ENCODE data around the gene STAMBP.

Gene STAMBP

DNA sequence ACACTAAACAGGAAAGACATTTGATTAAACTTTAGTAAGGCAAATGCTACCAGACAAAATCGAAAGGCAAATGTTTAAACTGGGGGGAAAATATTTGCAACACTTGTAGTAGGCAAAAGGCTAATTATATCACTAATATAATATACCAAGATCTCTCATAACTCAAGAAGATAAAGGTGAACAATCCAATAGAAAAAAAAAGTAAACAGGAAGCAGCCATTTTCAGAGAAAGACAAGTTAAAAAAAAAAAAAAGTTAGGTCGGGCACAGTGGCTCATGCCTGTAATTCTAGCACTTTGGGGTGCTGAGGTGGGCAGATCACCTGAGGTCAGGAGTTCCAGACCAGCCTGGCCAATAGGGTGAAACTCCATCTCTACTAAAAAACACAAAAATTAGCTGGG lies 59.6 kb downstream of the STAMBP start:
- no peak overlapping the region for H3K4me3 ChIP-seq
- no peak overlapping the region for H3K27ac ChIP-seq
- TF ChIP-seq, protein P1, sequence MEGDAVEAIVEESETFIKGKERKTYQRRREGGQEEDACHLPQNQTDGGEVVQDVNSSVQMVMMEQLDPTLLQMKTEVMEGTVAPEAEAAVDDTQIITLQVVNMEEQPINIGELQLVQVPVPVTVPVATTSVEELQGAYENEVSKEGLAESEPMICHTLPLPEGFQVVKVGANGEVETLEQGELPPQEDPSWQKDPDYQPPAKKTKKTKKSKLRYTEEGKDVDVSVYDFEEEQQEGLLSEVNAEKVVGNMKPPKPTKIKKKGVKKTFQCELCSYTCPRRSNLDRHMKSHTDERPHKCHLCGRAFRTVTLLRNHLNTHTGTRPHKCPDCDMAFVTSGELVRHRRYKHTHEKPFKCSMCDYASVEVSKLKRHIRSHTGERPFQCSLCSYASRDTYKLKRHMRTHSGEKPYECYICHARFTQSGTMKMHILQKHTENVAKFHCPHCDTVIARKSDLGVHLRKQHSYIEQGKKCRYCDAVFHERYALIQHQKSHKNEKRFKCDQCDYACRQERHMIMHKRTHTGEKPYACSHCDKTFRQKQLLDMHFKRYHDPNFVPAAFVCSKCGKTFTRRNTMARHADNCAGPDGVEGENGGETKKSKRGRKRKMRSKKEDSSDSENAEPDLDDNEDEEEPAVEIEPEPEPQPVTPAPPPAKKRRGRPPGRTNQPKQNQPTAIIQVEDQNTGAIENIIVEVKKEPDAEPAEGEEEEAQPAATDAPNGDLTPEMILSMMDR (IDR thresholded peaks at IDR 0.05): no peak
- no peak for DNase-seq (ENCODE audit: low spot score)

- no peak overlapping the region for H3K4me3 ChIP-seq
- no peak overlapping the region for H3K27ac ChIP-seq
- no peak for DNase-seq (ENCODE audit: low spot score)
- TF ChIP-seq, protein P1 (IDR thresholded peaks at IDR 0.05): no peak
Measured at GRCh38 chr2:73889206-73889605, 60.4 kb downstream of the STAMBP start.

GRCh38 chr2:73890301-73891092 lies 61.7 kb downstream of the STAMBP start:
- no peak overlapping the region for H3K4me3 ChIP-seq
- H3K27ac ChIP-seq: peak overlapping the region; percentile 86 to 88
- no peak for DNase-seq (ENCODE audit: low spot score)
- TF ChIP-seq, protein P1 (IDR thresholded peaks at IDR 0.05): no peak

- Histone ChIP-seq H3K4me3 (no peak overlapping the region), H3K27ac (peak overlapping the region; percentile 86 to 88)
- DNase-seq (ENCODE audit: low spot score): no peak
- TF ChIP-seq, protein P1 (IDR thresholded peaks at IDR 0.05): no peak
Measured at GRCh38 chr2:73891276-73891901, 62.6 kb downstream of the STAMBP start.

GRCh38 chr2:73892631-73893329 lies 64.0 kb downstream of the STAMBP start, which contains the start of gene ACTG2:
Gene ACTG2 (plus strand): TSS chr2:73893008. CDS start chr2:73901312, 8,304 bp downstream.
- TF ChIP-seq, protein P1 (IDR thresholded peaks at IDR 0.05): no peak
- Histone ChIP-seq H3K27ac (peak within 1 kb of the TSS; percentile 86 to 88), H3K4me3 (peak within 1 kb of the TSS; percentile 60)
- DNase-seq (ENCODE audit: low spot score): peak; percentile 83

DNA sequence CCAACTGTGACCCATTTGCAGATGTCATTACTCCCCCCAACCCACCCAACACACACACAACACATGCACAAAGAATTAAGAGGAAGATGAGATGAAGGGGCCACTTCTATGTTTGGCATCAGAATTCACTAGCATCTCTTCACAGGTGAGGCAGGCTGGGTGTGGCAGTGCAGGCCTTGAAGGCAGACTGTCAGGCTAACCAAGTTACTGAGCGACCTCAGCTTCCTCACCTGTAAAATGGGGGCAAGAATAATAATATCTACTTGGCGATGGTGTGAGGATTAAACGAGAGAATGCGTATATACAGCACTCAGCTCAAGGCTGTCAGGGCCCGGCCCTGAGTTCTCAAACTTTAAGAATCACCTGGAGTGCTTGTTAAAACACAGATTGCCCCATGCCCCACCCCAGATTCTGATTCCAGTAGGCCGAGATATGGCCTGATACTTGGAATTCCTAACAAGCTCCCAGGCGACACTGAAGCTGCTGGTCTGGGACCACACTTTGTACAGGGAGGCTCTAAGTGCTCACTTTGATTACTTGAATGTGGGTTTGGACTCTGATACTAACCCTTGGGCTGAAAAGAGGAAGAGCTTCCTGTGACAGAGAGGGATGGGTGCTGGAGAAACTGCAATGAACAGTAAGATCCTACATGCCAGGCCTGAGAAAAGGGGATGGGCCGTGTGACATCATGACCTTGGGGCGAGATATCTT lies 65.2 kb downstream of the STAMBP start:
- DNase-seq (ENCODE audit: low spot score): no peak
- Histone ChIP-seq H3K4me3 (peak overlapping the region; percentile 60), H3K27ac (peak overlapping the region; percentile 86 to 88)
- TF ChIP-seq, protein P1 (IDR thresholded peaks at IDR 0.05): no peak
